ENCODE data around the gene VCAN.
A peak's percentile ranks its signal among the peaks of the same experiment; 100 is the strongest.
"Not testable (repeated sequence)": the region's sequence is repeated elsewhere in the genome, so short reads cannot be mapped to it uniquely, and the experiment has no call there.

VCAN gene

GRCh38 chr5:83471405-83472212 lies at the start of gene VCAN:
Gene VCAN (plus strand): TSS chr5:83471744. CDS start chr5:83483519, 11,775 bp downstream.
- DNase-seq (ENCODE audit: low read depth), result peak; percentile 80

DNA sequence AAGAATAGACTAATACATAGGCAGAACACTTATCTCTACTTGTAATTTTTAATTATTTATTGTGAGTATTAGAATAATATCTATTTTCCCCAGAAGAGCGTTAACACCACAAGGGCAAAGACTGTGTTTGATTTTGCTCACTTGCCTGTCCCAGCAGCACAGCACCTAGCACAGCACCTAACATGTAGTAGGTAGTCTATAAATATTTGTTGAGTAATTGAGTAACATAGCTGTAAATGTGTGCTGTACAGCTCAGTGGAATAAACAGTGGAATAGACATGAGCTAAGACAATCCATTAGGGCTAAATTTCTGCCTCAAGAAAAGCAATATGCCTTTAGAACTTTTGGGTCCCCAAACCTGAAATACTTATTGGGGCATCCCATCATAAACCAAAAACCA lies 49.3 kb upstream of the VCAN start:
- DNase-seq (ENCODE audit: low read depth), result no peak

DNA sequence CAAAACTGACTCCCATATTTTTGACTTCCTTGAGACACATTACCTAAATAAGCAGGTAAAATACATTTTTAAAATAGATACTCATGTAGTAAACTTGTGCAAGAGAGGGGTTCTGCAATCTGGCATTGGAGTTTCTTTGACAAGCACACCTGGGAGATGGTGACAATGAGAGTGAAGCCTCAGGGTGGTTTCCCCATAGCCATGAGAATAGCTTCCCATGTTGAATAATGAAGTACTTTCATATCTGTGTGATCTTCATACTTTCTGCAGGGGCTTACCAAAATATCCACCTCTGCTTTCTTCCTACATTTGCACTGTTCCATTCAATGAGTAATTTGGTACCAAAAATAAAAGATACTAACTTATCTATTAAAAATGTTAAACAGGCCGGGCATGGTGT lies 44.7 kb upstream of the VCAN start:
- DNase-seq (ENCODE audit: low read depth), result no peak

DNA sequence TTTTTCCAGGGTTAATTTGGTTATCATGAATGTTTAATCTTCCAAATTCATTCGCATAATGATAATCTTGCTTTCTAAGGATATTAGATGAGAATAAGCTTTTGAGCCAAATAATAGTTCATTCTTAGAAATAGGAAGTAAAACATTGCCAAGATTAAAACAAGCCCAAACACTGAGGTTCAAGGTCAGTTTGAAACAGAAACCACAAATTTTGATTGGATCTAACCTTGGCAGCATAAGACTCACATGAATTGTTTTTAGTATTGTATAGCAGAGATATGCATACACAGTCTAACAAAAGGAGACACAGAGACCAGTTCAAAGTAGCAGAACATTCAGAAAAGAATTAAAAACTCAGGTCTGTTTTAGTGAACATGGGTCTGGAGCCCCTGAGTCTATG lies 43.4 kb upstream of the VCAN start:
- DNase-seq (ENCODE audit: low read depth), result no peak

GRCh38 chr5:83428890-83429289 lies 42.7 kb upstream of the VCAN start:
- DNase-seq (ENCODE audit: low read depth), result no peak

DNA sequence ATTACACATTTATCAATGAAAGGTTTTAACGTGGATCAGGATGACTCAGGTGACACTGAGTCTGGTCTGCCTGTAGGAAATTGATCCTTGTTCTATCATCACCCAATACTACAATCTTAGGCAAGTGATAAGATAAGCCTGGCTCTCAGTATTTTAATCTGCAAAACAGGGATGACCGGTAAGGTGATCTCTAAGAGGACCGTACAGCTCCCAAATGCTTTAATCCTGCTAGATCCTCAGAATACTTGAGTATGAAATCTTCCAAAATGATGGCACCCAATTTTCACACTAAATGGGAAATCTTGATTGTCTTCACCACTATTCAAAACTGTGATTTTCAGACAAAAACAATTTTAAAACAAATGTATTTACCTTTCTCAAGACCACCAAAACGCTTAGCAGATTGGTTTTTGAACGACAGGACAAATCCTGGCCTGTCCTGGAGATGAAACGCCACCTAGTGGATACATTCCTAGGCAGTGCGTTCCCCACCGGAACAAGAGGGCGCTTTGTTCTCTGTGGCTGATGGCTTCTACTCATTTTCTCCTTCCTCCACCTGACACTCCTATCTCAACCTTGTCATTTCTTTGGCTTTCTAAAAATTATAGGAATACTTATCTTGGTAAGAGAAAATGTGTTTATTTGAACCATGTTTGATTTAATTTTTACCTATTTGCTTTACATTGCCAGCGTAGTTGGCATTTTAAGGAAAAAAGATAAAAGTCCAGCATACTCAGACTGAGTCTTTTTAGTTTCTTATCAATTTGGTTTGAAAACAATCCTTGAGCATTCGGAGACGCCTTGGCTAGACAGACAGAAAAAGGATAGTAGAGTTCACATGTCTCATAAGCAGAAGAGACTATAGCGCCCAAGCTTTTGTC lies 41.2 kb upstream of the VCAN start:
- DNase-seq (ENCODE audit: low read depth), result peak; percentile 63

- peak; percentile 10 for DNase-seq (ENCODE audit: low read depth)
These were observed 37.7 kb upstream of the VCAN start for GRCh38 chr5:83433891-83434290.

- DNase-seq (ENCODE audit: low read depth), result no peak
These were observed 36.6 kb upstream of the VCAN start for GRCh38 chr5:83434946-83435345.

DNA sequence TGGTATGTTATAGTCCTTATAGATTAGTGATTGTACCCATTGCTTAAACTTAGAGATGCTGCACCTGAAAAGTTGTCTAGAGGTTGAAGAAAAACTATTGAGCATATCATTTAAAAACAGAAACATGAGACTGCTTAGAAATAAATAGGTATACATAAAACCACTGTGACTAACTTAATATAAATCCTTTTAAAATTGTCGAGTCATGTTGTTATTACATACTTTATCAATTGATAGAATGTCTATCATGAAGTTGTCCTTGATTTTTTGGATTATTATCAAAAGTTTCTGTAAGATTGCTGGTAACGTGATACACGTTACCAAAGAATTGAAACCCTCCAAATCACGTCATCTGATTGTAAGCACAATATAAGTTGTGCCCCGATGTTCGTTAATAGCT lies 35.3 kb upstream of the VCAN start:
- DNase-seq (ENCODE audit: low read depth), result no peak

GRCh38 chr5:83437697-83438096 lies 33.8 kb upstream of the VCAN start:
- not testable (repeated sequence) for DNase-seq (ENCODE audit: low read depth)

- DNase-seq (ENCODE audit: low read depth), result no peak
These were observed 30.7 kb upstream of the VCAN start for GRCh38 chr5:83440826-83441225.

DNA sequence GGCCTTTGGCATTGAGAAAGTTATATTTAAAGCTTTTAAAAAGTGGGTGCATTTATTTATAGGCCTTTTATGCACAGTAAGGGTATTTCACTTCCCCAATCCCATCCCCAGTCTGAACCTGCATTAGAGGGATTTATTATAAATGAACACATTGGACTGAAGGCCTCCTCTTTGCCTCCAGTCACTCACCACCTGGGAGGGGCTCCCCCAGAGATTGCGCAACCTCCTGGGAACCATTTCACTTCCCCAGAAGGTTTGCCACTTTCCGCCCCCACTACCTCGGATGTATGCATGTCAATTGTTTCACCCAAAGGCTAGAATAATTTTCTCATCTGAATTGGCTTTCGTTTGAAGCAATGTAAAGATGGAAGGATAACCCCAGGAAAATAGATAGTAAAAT lies 29.8 kb upstream of the VCAN start:
- DNase-seq (ENCODE audit: low read depth), result no peak

DNA sequence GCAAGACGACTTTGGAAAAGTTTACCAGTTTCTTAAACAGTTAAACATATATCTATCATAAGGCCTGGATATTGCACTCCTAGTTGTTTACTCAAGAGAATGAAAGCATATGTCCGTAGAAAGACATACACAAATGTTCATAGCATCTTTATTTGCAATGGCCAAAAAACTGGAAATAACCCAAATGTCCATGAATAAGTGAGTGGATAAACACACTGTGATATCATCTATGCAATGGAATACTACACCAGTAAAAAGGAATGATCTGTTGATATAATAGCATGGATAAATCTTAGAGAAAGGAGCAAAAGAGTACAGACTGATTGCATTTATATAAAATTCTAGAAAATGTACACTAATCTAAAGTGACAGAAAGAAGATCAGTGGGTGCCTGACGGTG lies 28.0 kb upstream of the VCAN start:
- DNase-seq (ENCODE audit: low read depth), result no peak

DNA sequence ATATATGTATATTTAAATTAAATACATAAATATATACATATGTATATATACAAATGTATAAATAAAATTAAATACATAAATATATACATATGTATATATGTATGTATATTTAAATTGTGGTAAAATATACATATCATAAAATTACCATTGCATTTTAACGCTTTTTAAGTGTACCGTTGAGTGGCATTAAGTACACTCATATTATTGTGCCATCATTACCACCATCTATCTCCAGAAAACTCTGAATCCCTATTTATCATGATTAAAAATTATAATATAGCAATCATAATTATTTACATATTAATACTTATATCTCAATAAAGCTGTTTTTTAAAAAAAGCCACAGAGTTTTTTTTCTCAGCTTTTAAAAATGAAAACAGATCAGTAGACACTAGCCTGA lies 27.1 kb upstream of the VCAN start:
- DNase-seq (ENCODE audit: low read depth), result no peak

- no peak for DNase-seq (ENCODE audit: low read depth)
These were observed 25.1 kb upstream of the VCAN start for GRCh38 chr5:83446253-83446947.

GRCh38 chr5:83447533-83447932 lies 24.0 kb upstream of the VCAN start:
- DNase-seq (ENCODE audit: low read depth), result no peak

GRCh38 chr5:83450183-83450966 lies 21.2 kb upstream of the VCAN start:
- DNase-seq (ENCODE audit: low read depth), result no peak

DNA sequence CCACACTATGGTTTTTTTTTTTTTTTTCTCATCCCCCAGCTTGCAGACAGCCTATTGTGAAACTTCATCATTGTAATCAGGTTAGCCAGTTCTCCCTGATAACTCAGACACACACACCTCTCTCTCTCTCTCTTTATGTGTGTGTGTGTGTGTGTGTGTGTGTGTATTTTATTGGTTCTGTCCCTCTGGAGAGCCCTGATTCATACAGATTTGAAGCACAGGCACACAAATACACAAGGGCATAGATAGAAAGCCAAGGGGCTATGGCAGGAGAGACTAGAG lies 20.6 kb upstream of the VCAN start:
- no peak for DNase-seq (ENCODE audit: low read depth)

GRCh38 chr5:83451955-83452354 lies 19.6 kb upstream of the VCAN start:
- DNase-seq (ENCODE audit: low read depth), result no peak

- no peak for DNase-seq (ENCODE audit: low read depth)
These were observed 17.6 kb upstream of the VCAN start for GRCh38 chr5:83453937-83454336.

GRCh38 chr5:83464261-83464660 lies 7.3 kb upstream of the VCAN start:
- DNase-seq (ENCODE audit: low read depth), result no peak
